Endometrial microvascular endothelial cells (primary cell): ENCODE data around the gene BMP6. TPM values are rescaled to one million over a fixed set of nuclear protein-coding genes. Genes with fewer than 3 reads are reported as not detected.

ENCODE experiments used
- in situ Hi-C: cut with HindIII; loops from 2 replicates; pipeline ENCODE4 v1.10.0; 2017; ENCODE audit warnings: low sequenced_read_pairs, low pct_unique_long_range_greater_than_20kb; ENCODE audit errors: inconsistent ontology term
- total RNA-seq: library from RNA; depleted of rRNA; stranded (reverse); fragments of >200 nt; gene quantifications from one replicate; pipeline ENCODE4 v1.2.3, GENCODE V29; 2015; ENCODE audit errors: inconsistent ontology term

BMP6 gene
- total RNA-seq, 1 donor from 2014 or later, result 66.6 TPM

GRCh38 chr6:7737106-7737505 lies 11.2 kb downstream of the BMP6 start:
- in situ Hi-C loops, result no loop called here

- in situ Hi-C loops, result no loop called here
Measured at GRCh38 chr6:7737867-7738266, 12.0 kb downstream of the BMP6 start.

DNA sequence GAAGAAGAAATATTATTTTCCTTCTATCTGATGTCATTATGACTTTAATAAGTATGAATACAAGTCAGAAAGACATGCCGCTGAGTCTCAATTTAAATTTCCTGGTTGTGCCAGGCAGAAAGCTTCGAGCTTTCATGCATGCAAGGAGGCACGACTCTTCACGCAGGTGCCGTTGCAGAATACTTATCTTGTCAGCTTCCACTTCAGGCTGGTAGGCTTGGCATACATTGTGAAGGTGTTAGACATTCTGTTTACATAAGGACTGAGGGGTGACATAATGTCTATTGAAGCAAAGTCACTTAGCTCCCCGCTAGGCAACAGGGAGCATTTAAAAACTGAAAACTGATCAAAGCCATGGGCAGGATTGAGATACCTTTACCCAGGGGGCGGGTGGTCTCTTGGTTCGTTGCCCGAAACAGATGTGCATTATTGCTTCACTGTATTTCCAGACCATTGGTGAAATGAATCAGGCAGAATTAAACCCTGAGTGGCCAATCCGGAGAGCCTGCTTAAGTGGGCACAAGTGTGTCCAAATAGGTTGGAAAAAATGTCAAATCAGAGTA lies 16.4 kb downstream of the BMP6 start:
- in situ Hi-C loops, result no loop called here

- in situ Hi-C loops, result no loop called here
Measured at GRCh38 chr6:7745942-7746341, 20.0 kb downstream of the BMP6 start.

GRCh38 chr6:7747016-7747415 lies 21.1 kb downstream of the BMP6 start:
- in situ Hi-C loops, result no loop called here

DNA sequence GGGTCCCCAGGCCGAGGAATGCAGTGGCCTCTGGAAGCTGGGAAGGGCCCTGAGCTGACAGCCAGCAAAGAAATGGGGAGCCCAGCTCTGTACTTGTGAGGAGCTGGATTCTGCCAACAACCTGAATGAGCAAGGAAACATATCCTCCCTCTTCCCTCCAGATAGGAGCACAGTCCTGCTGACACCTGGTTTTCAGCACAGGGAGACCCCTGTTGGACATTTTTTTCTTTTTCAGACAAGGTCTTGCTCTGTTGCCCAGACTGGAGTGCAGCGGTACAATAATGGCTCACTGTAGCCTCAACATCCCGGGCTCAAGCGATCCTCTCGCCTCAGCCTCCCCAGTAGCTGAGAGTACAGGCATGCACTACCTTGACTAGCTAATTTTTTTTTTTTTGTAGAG lies 21.5 kb downstream of the BMP6 start:
- in situ Hi-C loops, result no loop called here

- in situ Hi-C loops, result no loop called here
Measured at GRCh38 chr6:7747901-7748504, 22.1 kb downstream of the BMP6 start.

GRCh38 chr6:7749478-7749877 lies 23.6 kb downstream of the BMP6 start:
- in situ Hi-C loops, result no loop called here

GRCh38 chr6:7750197-7750596 lies 24.3 kb downstream of the BMP6 start:
- in situ Hi-C loops, result no loop called here

- in situ Hi-C loops, result no loop called here
Measured at GRCh38 chr6:7758456-7758855, 32.6 kb downstream of the BMP6 start.

GRCh38 chr6:7759320-7759719 lies 33.4 kb downstream of the BMP6 start:
- in situ Hi-C loops, result no loop called here

DNA sequence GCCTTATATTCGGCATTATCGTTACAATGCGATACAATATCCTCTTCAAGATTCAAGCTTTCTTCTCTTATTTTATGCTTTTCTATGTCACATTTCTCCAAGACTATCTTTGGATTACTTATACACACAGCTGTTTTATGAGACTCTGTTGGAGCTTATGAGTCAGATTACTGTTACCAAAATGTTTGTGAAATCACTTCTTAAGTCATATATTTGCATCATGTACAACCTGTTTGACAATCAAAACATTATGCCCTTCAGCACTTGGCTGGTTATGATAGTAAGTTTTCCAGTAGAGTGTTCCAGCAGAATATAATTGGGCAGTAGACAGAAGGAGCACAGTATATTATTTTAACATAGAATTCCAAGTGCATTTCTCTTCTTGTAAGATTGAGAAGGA lies 35.2 kb downstream of the BMP6 start:
- in situ Hi-C loops, result no loop called here

DNA sequence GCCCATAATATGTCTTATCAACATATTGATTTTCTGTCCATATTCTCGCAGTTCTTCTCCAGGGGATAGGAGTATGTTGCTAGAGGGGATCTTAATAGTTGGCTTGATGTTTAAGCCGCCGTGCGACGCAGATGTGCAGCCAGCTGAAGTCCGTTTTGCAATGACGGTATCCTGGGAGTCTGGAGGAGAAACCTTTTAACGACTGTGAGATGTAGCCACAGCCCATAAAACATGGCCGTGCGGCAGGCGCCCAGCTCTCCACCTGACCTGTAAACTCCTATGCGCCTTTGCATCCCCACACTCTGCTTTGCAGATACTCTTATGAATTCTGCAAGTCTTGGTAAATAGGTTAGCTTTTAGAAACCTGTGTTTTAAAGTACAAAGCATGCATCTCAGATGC lies 36.9 kb downstream of the BMP6 start:
- in situ Hi-C loops, result no loop called here

GRCh38 chr6:7763881-7764280 lies 38.0 kb downstream of the BMP6 start:
- in situ Hi-C loops, result no loop called here

DNA sequence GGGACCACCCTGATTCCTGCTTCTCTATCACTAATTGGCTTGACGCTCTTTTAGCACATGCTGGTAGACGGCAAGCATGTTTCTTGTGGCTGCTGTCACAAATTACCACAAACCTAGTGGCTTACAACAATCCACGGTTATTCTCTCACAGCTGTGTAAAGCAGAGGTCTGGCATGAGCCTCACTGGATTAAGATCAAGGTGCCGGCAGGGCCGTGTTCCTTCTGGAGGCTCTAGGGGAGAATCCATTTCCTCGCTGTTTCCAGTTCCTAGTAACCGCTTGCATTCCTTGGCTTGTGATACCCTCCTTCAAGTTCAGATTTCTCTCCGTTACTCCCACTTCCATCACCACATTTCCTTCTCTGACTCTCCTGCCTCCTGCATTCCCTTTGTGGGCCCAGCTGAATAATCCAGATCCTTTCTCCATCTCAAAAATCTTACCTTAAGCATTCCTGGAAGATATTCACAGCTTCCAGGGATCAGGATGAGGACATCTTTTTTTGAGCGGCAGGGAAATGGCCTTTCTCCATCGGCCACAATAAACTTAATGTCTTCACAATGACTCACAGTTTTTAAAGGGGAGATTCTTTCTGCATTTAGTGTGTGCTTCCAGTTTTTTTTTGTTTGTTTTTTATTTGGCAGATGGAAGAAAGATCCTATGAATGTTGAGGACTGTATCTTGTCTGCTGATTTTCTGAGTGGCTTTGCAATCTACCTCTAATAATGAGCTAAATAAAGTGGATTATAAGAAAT lies 39.9 kb downstream of the BMP6 start:
- in situ Hi-C loops, result no loop called here

DNA sequence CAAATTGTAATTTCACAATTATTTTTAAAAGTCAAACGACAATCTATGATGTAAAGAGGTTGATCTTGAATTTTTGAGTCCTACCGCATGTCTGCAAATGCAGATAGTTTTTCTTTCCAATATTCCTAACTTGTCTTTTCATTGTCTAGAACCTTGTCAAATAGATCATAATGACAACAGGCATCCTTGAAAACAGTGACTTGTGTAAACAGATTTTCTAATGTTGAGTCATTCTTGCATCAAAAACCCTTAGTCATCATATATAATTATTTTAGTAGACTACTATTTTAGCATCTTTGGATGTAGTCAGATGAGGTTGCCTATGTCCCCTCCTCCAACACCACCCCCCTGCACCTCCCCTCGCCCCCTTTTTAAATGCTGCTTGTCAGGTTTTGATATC lies 43.8 kb downstream of the BMP6 start:
- in situ Hi-C loops, result no loop called here

DNA sequence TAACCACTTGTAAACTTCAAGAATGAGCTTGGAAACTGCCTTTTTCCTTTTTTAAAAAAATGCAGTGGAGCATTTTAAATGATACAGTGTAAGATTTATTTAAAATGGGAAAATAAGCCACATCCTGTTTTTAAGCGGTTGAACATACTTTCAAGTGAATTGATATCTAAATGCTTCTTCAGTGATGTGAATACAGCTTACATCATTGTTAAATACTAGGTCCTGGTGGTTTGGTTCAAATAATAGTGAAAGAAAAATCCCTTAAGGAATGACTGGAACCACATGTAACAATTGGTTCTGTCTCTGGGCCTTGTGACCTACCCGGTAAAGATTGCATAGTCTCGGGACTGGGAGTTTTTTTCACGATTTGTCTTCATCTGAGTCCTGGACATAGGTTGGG lies 44.2 kb downstream of the BMP6 start:
- in situ Hi-C loops, result no loop called here

DNA sequence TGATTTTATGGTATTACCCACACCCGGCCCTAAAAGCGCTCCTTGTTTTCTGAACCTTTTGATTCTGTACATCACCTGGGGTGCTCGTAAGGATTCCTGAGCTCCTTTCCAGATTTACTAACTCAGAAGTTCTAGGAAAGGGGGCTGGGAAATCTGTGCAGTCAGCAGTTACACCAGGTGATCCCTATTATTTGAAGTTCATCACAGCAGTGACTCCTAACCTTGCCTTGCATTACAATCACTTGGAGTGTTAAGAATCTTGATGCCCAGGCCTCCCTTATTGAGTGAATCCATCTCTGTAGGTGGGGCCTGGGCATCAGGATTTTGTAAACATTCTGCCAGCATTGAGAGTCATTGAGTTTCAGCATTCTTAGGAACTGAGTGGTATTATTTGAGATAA lies 44.7 kb downstream of the BMP6 start:
- in situ Hi-C loops, result no loop called here

DNA sequence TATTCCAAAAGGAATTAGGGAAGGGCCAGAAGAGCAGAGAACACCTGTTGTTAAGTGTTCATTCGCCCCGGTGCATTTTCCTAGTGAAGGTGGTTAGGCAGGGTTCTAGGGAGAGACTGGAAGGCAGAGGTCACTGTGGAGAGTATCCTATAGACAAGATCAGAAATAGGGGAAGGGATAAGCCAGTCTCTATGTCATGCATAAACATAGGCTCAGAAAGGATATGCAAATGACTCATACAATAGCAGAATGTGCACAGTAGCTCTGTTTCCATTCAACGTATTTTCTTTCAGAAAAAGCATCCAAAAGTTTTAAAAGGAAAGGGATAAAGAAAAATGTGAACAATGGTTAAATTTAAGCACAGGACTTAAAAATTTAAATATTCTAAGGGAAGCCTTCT lies 47.4 kb downstream of the BMP6 start:
- in situ Hi-C loops, result no loop called here

DNA sequence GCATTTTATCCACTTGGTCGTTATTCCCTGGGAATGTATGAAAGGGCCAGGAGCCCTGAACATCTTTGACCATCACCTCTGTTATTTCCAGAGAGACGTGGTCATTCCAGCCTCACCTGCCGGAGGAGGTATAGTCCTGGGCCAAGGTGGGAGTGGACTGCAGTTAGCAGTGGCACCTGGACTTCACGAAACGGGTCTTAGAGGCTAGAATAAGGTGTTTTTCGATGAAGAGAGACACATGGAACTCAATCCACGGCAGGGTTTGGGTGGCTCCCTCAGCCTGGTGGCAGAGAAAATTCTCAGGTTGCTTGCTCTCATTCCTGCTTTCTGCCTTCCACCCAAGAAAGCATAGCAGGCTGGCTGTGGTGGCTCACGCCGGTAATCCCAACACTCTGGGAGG lies 48.0 kb downstream of the BMP6 start:
- in situ Hi-C loops, result no loop called here

DNA sequence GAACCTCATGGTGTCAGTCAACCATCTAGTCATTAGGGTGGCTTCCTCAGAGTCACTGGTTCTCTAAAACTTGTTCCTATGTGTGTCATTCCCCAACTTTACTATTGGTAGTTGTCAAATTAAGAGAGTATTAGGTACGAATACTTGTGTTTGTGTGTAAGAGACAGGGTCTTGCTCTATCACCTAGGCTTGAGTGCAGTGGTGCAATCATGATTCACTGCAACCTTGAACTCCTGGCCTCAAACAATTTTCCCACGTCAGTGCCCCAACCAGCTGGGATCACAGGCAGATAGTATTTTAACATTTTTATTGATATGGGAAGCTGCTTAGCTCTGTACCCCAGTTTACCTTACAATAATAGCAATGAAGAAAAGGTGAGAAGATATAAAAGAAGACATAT lies 50.6 kb downstream of the BMP6 start:
- in situ Hi-C loops, result no loop called here
